RWPE2 (cell line): ENCODE results near the gene OTUD3.

Experiments
- ATAC-seq: fragments of 200-7000 bp; cut with Tn5 transposase; 3 replicates; pipeline ENCODE4 v1.9.1; 2021; ENCODE audit warnings: low read depth
- DNase-seq: peaks from one replicate; pipeline ENCODE4 v3.0.0-alpha.2; 2020; ENCODE audit warnings: low spot score
- H3K27ac ChIP-seq: fragments of 450-650 bp; 2 replicates; pipeline ENCODE4 v1.5.1; 2017; ENCODE audit warnings: mild to moderate bottlenecking; ENCODE audit not compliant: poor library complexity, severe bottlenecking
- H3K27me3 ChIP-seq: fragments of 250-450 bp; sonication (Bioruptor Pico); 2 replicates; pipeline ENCODE4 v1.5.1; 2021; ENCODE audit warnings: mild to moderate bottlenecking, moderate library complexity; ENCODE audit not compliant: insufficient read depth, poor library complexity, severe bottlenecking
- H3K36me3 ChIP-seq: fragments of 250-450 bp; sonication (Bioruptor Pico); 2 replicates; pipeline ENCODE4 v1.5.1; 2020; ENCODE audit warnings: low read depth, mild to moderate bottlenecking, moderate library complexity
- H3K4me1 ChIP-seq: fragments of 250-450 bp; sonication (Bioruptor Pico); 2 replicates; pipeline ENCODE4 v1.5.1; 2021; ENCODE audit warnings: mild to moderate bottlenecking, moderate library complexity; ENCODE audit not compliant: insufficient read depth, poor library complexity, severe bottlenecking
- H3K4me3 ChIP-seq: fragments of 250-450 bp; sonication (Bioruptor Pico); 2 replicates; pipeline ENCODE4 v1.5.1; 2021; ENCODE audit warnings: mild to moderate bottlenecking, moderate library complexity; ENCODE audit not compliant: severe bottlenecking
- H3K9me3 ChIP-seq: fragments of 250-450 bp; sonication (Bioruptor Pico); 2 replicates; pipeline ENCODE4 v1.5.1; 2021; ENCODE audit warnings: mild to moderate bottlenecking, moderate library complexity; ENCODE audit not compliant: severe bottlenecking
- CTCF ChIP-seq: fragments of 450-650 bp; IDR thresholded peaks from one replicate; pipeline ENCODE4 v1.5.1; 2017; ENCODE audit warnings: mild to moderate bottlenecking, moderate library complexity; ENCODE audit not compliant: poor library complexity, severe bottlenecking

Gene OTUD3

GRCh38 chr1:19852036-19852435, 30.2 kb upstream of the OTUD3 start:
- no peaks in the 10 kb centered on the region for H3K27me3 ChIP-seq
- H3K9me3 ChIP-seq, result no peaks in the 10 kb centered on the region
- TF ChIP-seq CTCF, result no peak
- ATAC-seq (no peak), DNase-seq (no peak)
- H3K4me1 ChIP-seq, result no peaks in the 10 kb centered on the region
- H3K27ac ChIP-seq, result no peak overlapping the region
- H3K36me3 ChIP-seq, result no peaks in the 10 kb centered on the region
- no peak overlapping the region for H3K4me3 ChIP-seq

GRCh38 chr1:19854866-19855265, 27.3 kb upstream of the OTUD3 start:
- TF ChIP-seq CTCF, result no peak
- no peak for ATAC-seq
- H3K36me3 ChIP-seq, result no peaks in the 10 kb centered on the region
- H3K4me3 ChIP-seq, result no peak overlapping the region
- H3K27ac ChIP-seq, result no peak overlapping the region
- DNase-seq, result no peak
- H3K9me3 ChIP-seq, result no peaks in the 10 kb centered on the region
- H3K4me1 ChIP-seq, result no peaks in the 10 kb centered on the region
- H3K27me3 ChIP-seq, result no peaks in the 10 kb centered on the region

- no peaks in the 10 kb centered on the region for H3K36me3 ChIP-seq
- no peaks in the 10 kb centered on the region for H3K9me3 ChIP-seq
- H3K27me3 ChIP-seq, result no peaks in the 10 kb centered on the region
- TF ChIP-seq CTCF, result no peak
- H3K4me1 ChIP-seq, result peaks cover 6% of the 10 kb centered on the region
- ATAC-seq (no peak), DNase-seq (no peak)
- no peak overlapping the region for H3K27ac ChIP-seq
- H3K4me3 ChIP-seq, result no peak overlapping the region
Measured at GRCh38 chr1:19858893-19859292, 23.3 kb upstream of the OTUD3 start.

- Histone ChIP-seq H3K4me1 (peaks cover 10% of the 10 kb centered on the region), H3K27me3 (no peaks in the 10 kb centered on the region), H3K27ac (no peak overlapping the region), H3K4me3 (no peak overlapping the region), H3K9me3 (no peaks in the 10 kb centered on the region), H3K36me3 (no peaks in the 10 kb centered on the region)
- ATAC-seq (no peak), DNase-seq (no peak)
- no peak for TF ChIP-seq CTCF
Measured at GRCh38 chr1:19859876-19860275, 22.3 kb upstream of the OTUD3 start.

- no peaks in the 10 kb centered on the region for H3K9me3 ChIP-seq
- peaks cover 10% of the 10 kb centered on the region for H3K4me1 ChIP-seq
- no peaks in the 10 kb centered on the region for H3K27me3 ChIP-seq
- no peak overlapping the region for H3K4me3 ChIP-seq
- H3K27ac ChIP-seq, result no peak overlapping the region
- ATAC-seq (no peak), DNase-seq (no peak)
- H3K36me3 ChIP-seq, result no peaks in the 10 kb centered on the region
- no peak for TF ChIP-seq CTCF
Measured at GRCh38 chr1:19860418-19860817, 21.8 kb upstream of the OTUD3 start.
